ENCODE measurements around the gene OR52D1. TPM values are rescaled to one million over a fixed set of nuclear protein-coding genes. Genes with fewer than 3 reads are reported as not detected.
A peak's percentile ranks its signal among the peaks of the same experiment; 100 is the strongest.

Gene OR52D1
- total and polyA plus RNA-seq, 2 of the 13 experiments (the other 11 are each of a cell fraction or from before 2014, with no cell fraction given): not detected

GRCh38 chr11:5441414-5441813 lies 47.1 kb upstream of the OR52D1 start, which contains the start of gene OR51I1 (continued):
- no peak for TF ChIP-seq ZFP36L1 (CRISPR knock-in tag; IDR thresholded peaks at IDR 0.05)
- TF ChIP-seq ZNF414 (CRISPR knock-in tag; IDR thresholded peaks at IDR 0.05): no peak

GRCh38 chr11:5443835-5444393 lies 44.6 kb upstream of the OR52D1 start:
- TF ChIP-seq NFIC (IDR thresholded peaks at IDR 0.05; ENCODE audit: low read length) (no peak), MAFK (conservative IDR thresholded peaks at IDR 0.05 in 1 of 2, IDR thresholded peaks at IDR 0.05 in 1 of 2; ENCODE audit: low read length in 2 of 2) (peak; percentile 29 to 71; a peak in 3 of 4 replicates), MAFF (IDR thresholded peaks at IDR 0.05; ENCODE audit: low read depth, low read length) (peak; percentile 49)
- ChIA-PET POLR2A (no interaction called here), CTCF (ENCODE audit: low intra/inter-chr PET ratio, low total read pairs) (no interaction called here)
- Histone ChIP-seq H3K27ac (ENCODE audit: extremely low read length, insufficient read depth, low read length) (no peak overlapping the region), H2AFZ (ENCODE audit: low read length) (no peak overlapping the region), H3K27me3 (ENCODE audit: control insufficient read depth in 1 of 2, insufficient read depth in 2 of 2, low read length in 2 of 2) (0 out of 5 replicates have a peak, but pooled peaks cover 0 to 4% of the 10 kb centered on the region in 2 experiments), H3K9ac (ENCODE audit: insufficient read depth, low read depth, low read length) (no peak overlapping the region), H4K20me1 (ENCODE audit: insufficient read depth, low read length) (no peaks in the 10 kb centered on the region), H3K4me2 (ENCODE audit: low read depth, low read length) (no peak overlapping the region), H3K79me2 (ENCODE audit: insufficient read depth, low read length) (no peaks in the 10 kb centered on the region), H3K4me3 (replicated peaks in 1 of 3; ENCODE audit: insufficient read depth in 1 of 3, low read depth in 2 of 3, low read length in 3 of 3) (no peak overlapping the region), H3K9me3 (ENCODE audit: low read length) (no peaks in the 10 kb centered on the region), H3K4me1 (ENCODE audit: insufficient read depth, low read length) (no peaks in the 10 kb centered on the region), H3K36me3 (replicated peaks in 1 of 2; ENCODE audit: control insufficient read depth in 1 of 2, insufficient read depth in 2 of 2, low read length in 2 of 2) (no peaks in the 10 kb centered on the region)
- 8% methylated on average over 2 of the region's 2 CpGs for WGBS (ENCODE audit: low lambda C conversion rate)
- intact Hi-C loops (cut with micrococcal nuclease; ENCODE audit: unreplicated experiment) (no loop called here), in situ Hi-C loops (cut with HindIII; ENCODE audit: extremely low pct_ligation_motif_present, low pct_unique_long_range_greater_than_20kb) (no loop called here)
- no peak for FAIRE-seq
- BruUV-seq (replicated peaks): no TSS peak
- ATAC-seq: no peak
- no peak for DNase-seq (ENCODE audit: low spot score)

- H3K9ac ChIP-seq (ENCODE audit: insufficient read depth, low read depth, low read length): no peak within 1 kb of the TSS
- H3K4me1 ChIP-seq (ENCODE audit: insufficient read depth, low read length): no peaks in the 10 kb centered on the region
- no peak for FAIRE-seq
- CTCF ChIA-PET (ENCODE audit: low intra/inter-chr PET ratio, low total read pairs): no interaction called here
- no peak within 1 kb of the TSS for H3K4me2 ChIP-seq (ENCODE audit: low read depth, low read length)
- H4K20me1 ChIP-seq (ENCODE audit: insufficient read depth, low read length): no peaks in the 10 kb centered on the region
- POLR2A ChIA-PET: no interaction called here
- intact Hi-C loops (cut with micrococcal nuclease; ENCODE audit: unreplicated experiment) (no loop called here), in situ Hi-C loops (cut with HindIII; ENCODE audit: extremely low pct_ligation_motif_present, low pct_unique_long_range_greater_than_20kb) (no loop called here)
- no peak for ATAC-seq
- no peak for DNase-seq (ENCODE audit: low spot score)
- no peak within 1 kb of the TSS for H3K4me3 ChIP-seq (replicated peaks in 1 of 3; ENCODE audit: insufficient read depth in 1 of 3, low read depth in 2 of 3, low read length in 3 of 3)
- BruUV-seq (replicated peaks): no TSS peak
- 8% methylated on average over 2 of the region's 2 CpGs for WGBS (ENCODE audit: low lambda C conversion rate)
- H3K27ac ChIP-seq (ENCODE audit: extremely low read length, insufficient read depth, low read length): no peak within 1 kb of the TSS
- no peaks in the 10 kb centered on the region for H3K9me3 ChIP-seq (ENCODE audit: low read length)
- no peaks in the 10 kb centered on the region for H3K36me3 ChIP-seq (replicated peaks in 1 of 2; ENCODE audit: control insufficient read depth in 1 of 2, insufficient read depth in 2 of 2, low read length in 2 of 2)
- H3K27me3 ChIP-seq (ENCODE audit: control insufficient read depth in 1 of 2, insufficient read depth in 2 of 2, low read length in 2 of 2): 0 out of 5 replicates have a peak, but pooled peaks cover 0 to 9% of the 10 kb centered on the region in 2 experiments
- no peak for TF ChIP-seq NFATC3 (CRISPR knock-in tag; IDR thresholded peaks at IDR 0.05)
- no peak for TF ChIP-seq PAF1 (CRISPR knock-in tag; IDR thresholded peaks at IDR 0.05)
- TF ChIP-seq ZNF550 (CRISPR knock-in tag; IDR thresholded peaks at IDR 0.05; ENCODE audit: borderline replicate concordance): no peak
- TF ChIP-seq TAF15 (IDR thresholded peaks at IDR 0.05; ENCODE audit: low read depth, low read length, poor library complexity, severe bottlenecking): no peak
- no peak for TF ChIP-seq ZNF282 (IDR thresholded peaks at IDR 0.05; ENCODE audit: partially characterized antibody)
- TF ChIP-seq ZNF232 (CRISPR knock-in tag; IDR thresholded peaks at IDR 0.05; ENCODE audit: borderline replicate concordance): no peak
- no peak for TF ChIP-seq FOSL2 (CRISPR knock-in tag; IDR thresholded peaks at IDR 0.05)
- no peak for TF ChIP-seq ZNF83 (CRISPR knock-in tag; IDR thresholded peaks at IDR 0.05; ENCODE audit: borderline replicate concordance)
- TF ChIP-seq ZNF558 (CRISPR knock-in tag; IDR thresholded peaks at IDR 0.05; ENCODE audit: borderline replicate concordance): no peak
- no peaks in the 10 kb centered on the region for H3K79me2 ChIP-seq (ENCODE audit: insufficient read depth, low read length)
- H2AFZ ChIP-seq (ENCODE audit: low read length): no peak within 1 kb of the TSS
Measured at GRCh38 chr11:5449023-5449422, 39.5 kb upstream of the OR52D1 start, which contains the start of gene OR51I2. TSS of gene OR51I2 (plus strand) at chr11:5449323. CDS start at chr11:5453489, 4,166 bp downstream.

Data from HepG2 (cell line).